SU-DHL-6 (cell line): Measurements from ENCODE around the gene PHAX.

Experiments
- H2AFZ ChIP-seq: fragments of 200-600 bp; sonication (generic); 2 replicates; pipeline ENCODE4 v1.6.1; 2014; ENCODE audit warnings: low read depth, mild to moderate bottlenecking, moderate library complexity, mixed read lengths, antibody characterized with exemption, low read length; ENCODE audit not compliant: severe bottlenecking
- H3F3A ChIP-seq: fragments of 200-600 bp; shearing (Covaris generic); 2 replicates; pipeline ENCODE4 v1.6.0; 2016; ENCODE audit warnings: antibody characterized with exemption, mild to moderate bottlenecking; ENCODE audit not compliant: insufficient read depth
- H3K27ac ChIP-seq: fragments of 200-600 bp; sonication (generic); 2 replicates; pipeline ENCODE4 v1.5.1; 2016; ENCODE audit warnings: low read depth, mild to moderate bottlenecking, low read length, moderate library complexity, mixed read lengths
- H3K27me3 ChIP-seq: fragments of 200-600 bp; sonication (generic), shearing (Covaris generic); 2 replicates; pipeline ENCODE4 v1.6.0; 2014; ENCODE audit warnings: mild to moderate bottlenecking, low read length
- H3K36me3 ChIP-seq: fragments of 200-600 bp; sonication (generic); 2 replicates; pipeline ENCODE4 v1.6.1; 2014; ENCODE audit warnings: mild to moderate bottlenecking, low read length, mixed read lengths
- H3K4me2 ChIP-seq: fragments of 300-600, 200-600 bp; shearing (Covaris generic), sonication (generic); 2 replicates; pipeline ENCODE4 v1.6.0; 2014; ENCODE audit warnings: low read length, low read depth, mild to moderate bottlenecking; ENCODE audit not compliant: poor library complexity, severe bottlenecking
- H3K4me3 ChIP-seq: fragments of 200-600 bp; sonication (generic); 2 replicates; pipeline ENCODE4 v1.5.1; 2014; ENCODE audit warnings: antibody characterized with exemption, low read length, mild to moderate bottlenecking, mixed read lengths; ENCODE audit not compliant: insufficient read depth, poor library complexity, severe bottlenecking
- H3K79me2 ChIP-seq: fragments of 200-600 bp; sonication (generic); 2 replicates; pipeline ENCODE4 v1.6.1; 2014; ENCODE audit warnings: mild to moderate bottlenecking, low read length, moderate library complexity; ENCODE audit not compliant: insufficient read depth
- H3K9ac ChIP-seq: fragments of 200-600 bp; sonication (generic); 2 replicates; pipeline ENCODE4 v1.7.0; 2014; ENCODE audit warnings: mild to moderate bottlenecking, low read length
- H3K9me2 ChIP-seq: fragments of 200-600 bp; sonication (generic); replicated peaks from 2 replicates; pipeline ENCODE4 v1.6.1; 2014; ENCODE audit warnings: low read length; ENCODE audit not compliant: insufficient read depth
- H3K9me3 ChIP-seq: fragments of 200-600 bp; sonication (generic); 2 replicates; pipeline ENCODE4 v1.6.1; 2014; ENCODE audit warnings: low read length, mixed read lengths; ENCODE audit not compliant: insufficient read depth
- H4K20me1 ChIP-seq: fragments of 200-600 bp; sonication (generic); 2 replicates; pipeline ENCODE4 v1.6.1; 2014; ENCODE audit warnings: low read depth, mild to moderate bottlenecking, antibody characterized with exemption, low read length, moderate library complexity, mixed read lengths
- CTCF ChIP-seq: fragments of 200-600 bp; sonication (generic); IDR thresholded peaks from one replicate; pipeline ENCODE4 v1.5.1; 2017; ENCODE audit warnings: antibody characterized with exemption, mild to moderate bottlenecking, low read length, moderate library complexity; ENCODE audit not compliant: insufficient read depth, poor library complexity, severe bottlenecking
- EZH2phosphoT487 ChIP-seq: fragments of 200-600 bp; sonication (generic), shearing (Covaris generic); conservative IDR thresholded peaks from 2 replicates; pipeline ENCODE4 v1.6.1; 2018; ENCODE audit warnings: mild to moderate bottlenecking, antibody characterized with exemption, low read length, moderate library complexity, mixed read lengths

PHAX gene

GRCh38 chr5:126591549-126591948 is 9.2 kb upstream of the PHAX start:
- Histone ChIP-seq H2AFZ (no peak overlapping the region), H3K9me2 (no peaks in the 10 kb centered on the region), H3K9ac (no peak overlapping the region), H3K27me3 (no peaks in the 10 kb centered on the region), H3K79me2 (no peaks in the 10 kb centered on the region), H4K20me1 (no peaks in the 10 kb centered on the region), H3K4me3 (no peak overlapping the region), H3K27ac (no peak overlapping the region), H3F3A (no peaks in the 10 kb centered on the region), H3K4me2 (no peak overlapping the region), H3K9me3 (no peaks in the 10 kb centered on the region), H3K36me3 (no peaks in the 10 kb centered on the region)
- TF ChIP-seq EZH2phosphoT487, result no peak
- TF ChIP-seq CTCF, result no peak

- TF ChIP-seq CTCF (no peak), EZH2phosphoT487 (no peak)
- H3K27me3 ChIP-seq, result no peaks in the 10 kb centered on the region
- no peak within 1 kb of the TSS for H3K9ac ChIP-seq
- no peak within 1 kb of the TSS for H3K27ac ChIP-seq
- H3K9me2 ChIP-seq, result no peaks in the 10 kb centered on the region
- H3K4me2 ChIP-seq, result no peak within 1 kb of the TSS
- H3K36me3 ChIP-seq, result no peaks in the 10 kb centered on the region
- no peaks in the 10 kb centered on the region for H3F3A ChIP-seq
- H4K20me1 ChIP-seq, result no peaks in the 10 kb centered on the region
- no peaks in the 10 kb centered on the region for H3K9me3 ChIP-seq
- peak within 1 kb of the TSS; percentile 7 for H2AFZ ChIP-seq
- no peak within 1 kb of the TSS for H3K4me3 ChIP-seq
- no peaks in the 10 kb centered on the region for H3K79me2 ChIP-seq
Observed at GRCh38 chr5:126594748-126595485, 5.8 kb upstream of the PHAX start, which contains the start of gene ALDH7A1. TSS of gene ALDH7A1 (minus strand) at chr5:126595219. CDS start at chr5:126595198, 21 bp downstream.

- H3K9me3 ChIP-seq, result no peaks in the 10 kb centered on the region
- no peaks in the 10 kb centered on the region for H3K27me3 ChIP-seq
- H2AFZ ChIP-seq, result no peak overlapping the region
- H3F3A ChIP-seq, result no peaks in the 10 kb centered on the region
- no peaks in the 10 kb centered on the region for H3K79me2 ChIP-seq
- no peak overlapping the region for H3K4me2 ChIP-seq
- H3K27ac ChIP-seq, result no peak overlapping the region
- no peak overlapping the region for H3K4me3 ChIP-seq
- H3K36me3 ChIP-seq, result no peaks in the 10 kb centered on the region
- H4K20me1 ChIP-seq, result no peaks in the 10 kb centered on the region
- H3K9ac ChIP-seq, result no peak overlapping the region
- no peak for TF ChIP-seq EZH2phosphoT487
- TF ChIP-seq CTCF, result no peak
- no peaks in the 10 kb centered on the region for H3K9me2 ChIP-seq
Observed at GRCh38 chr5:126595486-126596083, 5.2 kb upstream of the PHAX start.
